GM12891 (cell line): Measurements from ENCODE around the gene GSTT2.
"Not testable (repeated sequence)": the region's sequence is repeated elsewhere in the genome, so short reads cannot be mapped to it uniquely, and the experiment has no call there.

Experiments used
- POLR2A ChIP-seq: IDR thresholded peaks from 2 replicates; pipeline ENCODE4 v1.6.1; 2011; ENCODE audit warnings: low read depth, low read length, control low read depth
- POLR2AphosphoS5 ChIP-seq: IDR thresholded peaks from 2 replicates; pipeline ENCODE4 v1.6.1; 2011; ENCODE audit warnings: low read depth, low read length, control low read depth
- SPI1 ChIP-seq: IDR thresholded peaks from 2 replicates; pipeline ENCODE4 v1.6.1; 2011; ENCODE audit warnings: low read depth, low read length, control low read depth

GRCh38 chr22:23940166-23940565, 39.8 kb upstream of the GSTT2 start:
- TF ChIP-seq POLR2A, POLR2AphosphoS5, SPI1: not testable (repeated sequence)
